Peyer's patch (tissue), 4 donors: ENCODE data around the gene CLASRP. TPM values are rescaled to one million over a fixed set of nuclear protein-coding genes. Genes with fewer than 3 reads are reported as not detected.

Experiments used
- DNase-seq, 3 donors: peaks; one replicate each; pipeline ENCODE4 v3.0.0-alpha.2; 2017 to 2019
- H3K27ac ChIP-seq, 4 donors: fragments of 200-600 bp; sonication (generic); one replicate each; pipeline ENCODE4 v1.5.1; 2016 to 2019
- H3K27me3 ChIP-seq, 2 donors: fragments of 200-600 bp; sonication (generic); one replicate each; pipeline ENCODE4 v1.5.1; 2019
- H3K36me3 ChIP-seq, 3 donors: fragments of 200-600 bp; sonication (generic); one replicate each; pipeline ENCODE4 v1.5.1; 2016 to 2019
- H3K4me1 ChIP-seq, 4 donors: fragments of 200-600 bp; sonication (generic); one replicate each; pipeline ENCODE4 v1.5.1; 2016 to 2019
- H3K4me3 ChIP-seq, 4 donors: fragments of 200-600 bp; sonication (generic); 1 replicate in 3 of 4; 2 replicates in 1 of 4; pipeline ENCODE4 v1.5.1; 2016 to 2019; ENCODE audit warnings: mild to moderate bottlenecking in 1 of 4
- H3K9me3 ChIP-seq, 4 donors: fragments of 200-600 bp; sonication (generic); one replicate each; pipeline ENCODE4 v1.5.1; 2016 to 2019; ENCODE audit warnings: mild to moderate bottlenecking in 1 of 4
- CTCF ChIP-seq, 6 experiments: fragments of 450-650 bp in 4 of 6; fragments of 200-600 bp in 2 of 6; sonication (generic) in 1 of 6; IDR thresholded peaks; one replicate each; pipeline ENCODE4 v1.5.1; 2017 to 2019; ENCODE audit warnings: antibody characterized with exemption in 6 of 6, mild to moderate bottlenecking in 3 of 6, moderate library complexity in 1 of 6
- POLR2A ChIP-seq, 2 donors: fragments of 450-650 bp; IDR thresholded peaks; one replicate each; pipeline ENCODE4 v1.5.1; 2017; ENCODE audit warnings: antibody characterized with exemption in 2 of 2, mild to moderate bottlenecking in 2 of 2, moderate library complexity in 2 of 2
- total RNA-seq, 4 donors: library from RNA; depleted of rRNA; stranded (reverse); fragments of >200 nt; gene quantifications; one replicate each; pipeline ENCODE4 v1.1.0, GENCODE V29; 2016

CLASRP gene
- total RNA-seq, 4 donors from 2014 or later: 94.2 to 310 (median 147) TPM

GRCh38 chr19:45071545-45071938, 32.7 kb downstream of the CLASRP start:
- DNase-seq: no peak
- no peaks in the 10 kb centered on the region for H3K9me3 ChIP-seq
- TF ChIP-seq CTCF (IDR thresholded peaks at IDR 0.05): no peak
- TF ChIP-seq POLR2A (IDR thresholded peaks at IDR 0.05): no peak
- H3K27ac ChIP-seq: no peak overlapping the region
- no peaks in the 10 kb centered on the region for H3K27me3 ChIP-seq
- H3K4me3 ChIP-seq: no peak overlapping the region
- H3K4me1 ChIP-seq: peaks cover 0 to 17% (median 4%) of the 10 kb centered on the region in 4 donors
- peaks cover 0 to 60% (median 0%) of the 10 kb centered on the region in 3 donors for H3K36me3 ChIP-seq

DNA sequence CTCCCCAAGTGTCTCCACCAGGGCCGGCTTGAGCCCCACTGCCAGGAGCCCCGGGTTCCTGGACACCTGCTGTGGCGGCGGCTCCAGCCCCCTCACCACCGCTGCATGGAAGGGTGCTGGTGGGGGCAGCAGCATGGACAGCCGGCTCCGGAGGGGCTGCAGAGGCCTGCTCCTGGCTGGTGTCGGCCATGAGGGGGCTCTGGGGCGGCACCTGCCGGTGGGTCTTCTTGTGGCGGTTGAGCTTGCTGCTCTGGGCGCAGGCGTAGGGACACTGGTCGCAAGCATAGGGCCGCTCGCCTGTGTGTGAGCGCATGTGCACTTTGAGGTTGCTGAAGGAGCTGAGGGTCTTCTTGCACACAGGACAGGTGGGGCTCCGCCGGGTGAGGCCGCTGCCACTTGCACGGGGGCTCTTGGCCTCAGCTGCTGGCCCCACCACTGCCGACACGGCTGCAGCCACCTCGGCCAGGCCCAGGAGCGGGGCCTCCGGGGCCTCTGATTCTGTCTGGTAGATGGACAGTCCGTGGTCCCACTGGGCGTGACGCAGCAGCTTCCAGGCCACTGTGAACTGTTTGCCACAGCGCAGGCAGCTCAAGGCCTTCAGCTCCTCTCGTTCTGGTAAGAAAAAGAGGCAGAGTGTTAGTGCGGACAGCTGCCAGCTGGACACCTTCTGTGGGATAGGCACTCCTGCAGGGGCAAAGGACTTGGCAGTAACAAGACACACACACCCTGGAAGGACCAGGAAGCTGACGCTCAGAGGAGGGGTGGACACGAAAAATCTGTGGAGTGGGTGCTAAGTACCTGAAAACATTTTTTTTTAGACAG, 33.3 kb downstream of the CLASRP start:
- no peak overlapping the region for H3K27ac ChIP-seq
- TF ChIP-seq CTCF (IDR thresholded peaks at IDR 0.05) (no peak), POLR2A (IDR thresholded peaks at IDR 0.05) (no peak)
- no peak for DNase-seq
- peaks cover 0 to 53% (median 0%) of the 10 kb centered on the region in 3 donors for H3K36me3 ChIP-seq
- peaks cover 0 to 23% (median 7%) of the 10 kb centered on the region in 4 donors for H3K4me1 ChIP-seq
- no peak overlapping the region for H3K4me3 ChIP-seq
- H3K27me3 ChIP-seq: no peaks in the 10 kb centered on the region
- no peaks in the 10 kb centered on the region for H3K9me3 ChIP-seq

DNA sequence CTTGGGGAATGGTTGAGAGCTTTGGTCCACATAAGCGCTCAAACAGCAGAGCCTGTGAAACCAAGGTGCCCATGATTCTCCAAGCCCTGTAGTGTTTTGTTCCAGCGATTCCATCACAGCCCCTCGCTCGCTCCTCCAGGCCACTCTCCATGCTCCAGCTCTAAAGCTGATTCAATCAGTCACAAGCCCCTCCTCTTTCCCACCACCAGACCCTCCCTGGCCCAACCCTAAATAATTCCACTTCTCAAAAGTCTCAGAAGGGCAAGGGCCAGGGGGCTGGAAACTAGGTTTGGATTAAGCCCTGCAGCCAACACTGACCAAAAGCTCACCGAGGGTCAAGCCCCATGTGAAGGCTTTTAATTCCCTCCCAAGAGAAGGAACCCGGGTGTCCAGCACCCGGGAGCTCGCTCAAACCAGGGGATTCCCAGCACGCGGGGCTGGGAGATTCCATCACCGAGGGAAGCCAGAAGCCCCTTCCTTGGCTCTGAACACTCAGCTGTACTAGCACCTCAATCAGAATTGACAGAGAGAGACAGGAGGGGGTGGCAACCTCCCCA, 36.0 kb downstream of the CLASRP start:
- Histone ChIP-seq H3K4me1 (peaks cover 0 to 34% (median 11%) of the 10 kb centered on the region in 4 donors), H3K4me3 (peak overlapping the region; percentile 60 to 84 (median 78)), H3K27me3 (no peaks in the 10 kb centered on the region), H3K36me3 (peaks cover 0 to 27% (median 0%) of the 10 kb centered on the region in 3 donors), H3K9me3 (no peaks in the 10 kb centered on the region), H3K27ac (peak overlapping the region; percentile 84 to 95 (median 90))
- TF ChIP-seq CTCF (IDR thresholded peaks at IDR 0.05): no peak
- TF ChIP-seq POLR2A (IDR thresholded peaks at IDR 0.05): no peak
- DNase-seq: no peak

- H3K27me3 ChIP-seq: no peaks in the 10 kb centered on the region
- peaks cover 0 to 41% (median 17%) of the 10 kb centered on the region in 4 donors for H3K4me1 ChIP-seq
- peak overlapping the region; percentile 60 to 84 (median 78) for H3K4me3 ChIP-seq
- TF ChIP-seq POLR2A (IDR thresholded peaks at IDR 0.05) (peak; percentile 50 to 64), CTCF (IDR thresholded peaks at IDR 0.05) (no peak)
- H3K36me3 ChIP-seq: peaks cover 0 to 21% (median 0%) of the 10 kb centered on the region in 3 donors
- H3K9me3 ChIP-seq: no peaks in the 10 kb centered on the region
- peak overlapping the region; percentile 84 to 95 (median 90) for H3K27ac ChIP-seq
- peak; percentile 91 to 93 (median 92) for DNase-seq
Observed at GRCh38 chr19:45075301-45076028, 36.6 kb downstream of the CLASRP start.

GRCh38 chr19:45076029-45076850, 37.4 kb downstream of the CLASRP start, which contains the start of gene ZNF296:
Gene ZNF296, minus strand, starts transcription at chr19:45076478. Its CDS starts 105 bp downstream, at chr19:45076373.
- peak within 1 kb of the TSS; percentile 60 to 84 (median 78) for H3K4me3 ChIP-seq
- peak; percentile 80 to 81 for TF ChIP-seq POLR2A (IDR thresholded peaks at IDR 0.05)
- TF ChIP-seq CTCF (IDR thresholded peaks at IDR 0.05): peak in 1 of 6 experiments; percentile 13
- peaks cover 0 to 47% (median 17%) of the 10 kb centered on the region in 4 donors for H3K4me1 ChIP-seq

More at GRCh38 chr19:45076029-45076850, 37.4 kb downstream of the CLASRP start, which contains the start of gene ZNF296:
- H3K9me3 ChIP-seq: no peaks in the 10 kb centered on the region
- peak; percentile 91 to 95 (median 92) for DNase-seq
- H3K27me3 ChIP-seq: no peaks in the 10 kb centered on the region
- peaks cover 0 to 13% (median 0%) of the 10 kb centered on the region in 3 donors for H3K36me3 ChIP-seq
- peak within 1 kb of the TSS; percentile 84 to 95 (median 90) for H3K27ac ChIP-seq
